Peyer's patch (tissue), 4 donors: Measurements from ENCODE around the gene ZFYVE9.

Experiments used
- POLR2A ChIP-seq, 2 donors: fragments of 450-650 bp; IDR thresholded peaks; one replicate each; pipeline ENCODE4 v1.5.1; 2017; ENCODE audit warnings: antibody characterized with exemption in 2 of 2, mild to moderate bottlenecking in 2 of 2, moderate library complexity in 2 of 2
- TF ChIP-seq, protein P1 (sequence below), 6 experiments: fragments of 450-650 bp in 4 of 6; fragments of 200-600 bp in 2 of 6; sonication (generic) in 1 of 6; IDR thresholded peaks; one replicate each; pipeline ENCODE4 v1.5.1; 2017 to 2019; ENCODE audit warnings: antibody characterized with exemption in 6 of 6, mild to moderate bottlenecking in 3 of 6, moderate library complexity in 1 of 6

DNA sequence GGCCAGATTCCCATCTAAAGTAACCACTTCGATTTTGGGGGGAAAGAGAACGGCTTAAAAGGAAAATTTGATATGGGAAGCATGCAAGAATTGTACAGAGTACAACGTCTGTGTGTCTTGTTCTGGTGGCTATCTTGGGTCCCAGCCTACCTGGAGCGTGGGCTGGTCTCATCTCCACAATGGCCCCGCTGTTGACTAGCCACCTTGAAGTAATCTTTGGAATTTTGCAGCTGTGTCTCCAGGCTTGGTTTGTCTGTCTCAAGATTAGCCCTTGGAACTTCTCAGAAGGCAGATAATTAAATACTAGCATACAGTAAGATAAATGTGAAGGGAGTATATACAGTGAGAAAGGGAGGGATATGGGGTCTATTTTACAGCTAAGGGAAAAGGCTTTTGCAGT is 225.4 kb downstream of the ZFYVE9 start:
- TF ChIP-seq, protein P1, sequence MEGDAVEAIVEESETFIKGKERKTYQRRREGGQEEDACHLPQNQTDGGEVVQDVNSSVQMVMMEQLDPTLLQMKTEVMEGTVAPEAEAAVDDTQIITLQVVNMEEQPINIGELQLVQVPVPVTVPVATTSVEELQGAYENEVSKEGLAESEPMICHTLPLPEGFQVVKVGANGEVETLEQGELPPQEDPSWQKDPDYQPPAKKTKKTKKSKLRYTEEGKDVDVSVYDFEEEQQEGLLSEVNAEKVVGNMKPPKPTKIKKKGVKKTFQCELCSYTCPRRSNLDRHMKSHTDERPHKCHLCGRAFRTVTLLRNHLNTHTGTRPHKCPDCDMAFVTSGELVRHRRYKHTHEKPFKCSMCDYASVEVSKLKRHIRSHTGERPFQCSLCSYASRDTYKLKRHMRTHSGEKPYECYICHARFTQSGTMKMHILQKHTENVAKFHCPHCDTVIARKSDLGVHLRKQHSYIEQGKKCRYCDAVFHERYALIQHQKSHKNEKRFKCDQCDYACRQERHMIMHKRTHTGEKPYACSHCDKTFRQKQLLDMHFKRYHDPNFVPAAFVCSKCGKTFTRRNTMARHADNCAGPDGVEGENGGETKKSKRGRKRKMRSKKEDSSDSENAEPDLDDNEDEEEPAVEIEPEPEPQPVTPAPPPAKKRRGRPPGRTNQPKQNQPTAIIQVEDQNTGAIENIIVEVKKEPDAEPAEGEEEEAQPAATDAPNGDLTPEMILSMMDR (IDR thresholded peaks at IDR 0.05): no peak
- TF ChIP-seq POLR2A (IDR thresholded peaks at IDR 0.05): no peak
